ENCODE data around the gene C17orf67.

GRCh38 chr17:56756536-56756935, 77.2 kb downstream of the C17orf67 start:
- TF ChIP-seq CTCF (IDR thresholded peaks at IDR 0.05; ENCODE audit: borderline replicate concordance, extremely low read depth, low read length, poor library complexity, severe bottlenecking) (no peak), EZH2 (IDR thresholded peaks at IDR 0.05; ENCODE audit: borderline replicate concordance, low read depth, low read length, severe bottlenecking) (no peak)
